ENCODE measurements around the gene ARHGEF1.

DNA sequence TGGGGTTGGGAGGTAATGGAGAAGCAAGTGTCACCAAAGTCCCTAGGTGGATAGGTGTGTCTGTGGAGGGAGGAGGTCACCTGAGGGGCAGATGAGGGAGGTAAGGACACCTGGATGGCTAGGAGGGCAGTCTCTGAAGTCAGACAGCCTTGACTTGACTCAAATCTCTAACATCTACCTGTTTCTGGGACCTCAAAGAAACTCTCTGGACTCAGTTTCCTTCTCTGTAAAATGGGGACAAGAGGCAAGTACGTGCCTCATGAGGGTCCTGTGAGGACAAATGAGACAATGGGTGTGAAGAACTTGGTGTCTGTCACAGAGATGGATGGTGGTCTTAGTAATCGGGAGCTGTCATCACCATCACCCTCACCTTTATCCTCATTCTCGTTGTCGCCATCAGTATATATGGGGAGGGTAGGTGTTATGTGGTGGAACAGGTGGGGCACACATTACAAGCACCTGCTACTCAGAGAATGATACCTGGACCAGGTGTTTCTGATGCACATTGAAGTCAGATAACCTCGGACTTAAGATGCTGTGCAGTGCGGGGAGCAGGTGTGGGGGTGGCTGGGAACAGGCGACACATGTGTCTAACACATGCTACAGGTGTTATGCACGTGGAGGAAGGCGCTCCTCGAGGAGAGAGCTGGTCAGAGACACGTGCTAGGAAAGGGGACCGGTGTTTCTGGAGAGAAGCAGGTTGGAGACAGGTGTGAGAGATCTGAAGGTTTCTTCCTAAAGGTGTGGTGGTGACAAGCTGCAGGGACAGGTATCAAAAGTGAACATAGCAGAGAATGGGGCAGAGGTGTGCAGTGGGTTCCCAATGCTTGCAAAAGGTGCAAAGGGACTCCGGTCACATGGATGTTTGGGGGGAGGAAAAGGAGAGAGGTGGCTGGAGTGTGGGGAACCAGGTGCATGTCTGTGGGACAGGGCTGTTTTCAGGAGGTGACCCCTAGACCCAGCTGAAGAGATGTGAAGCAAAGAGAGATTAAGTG, 41.5 kb downstream of the ARHGEF1 start:
- TF ChIP-seq CTCF (IDR thresholded peaks at IDR 0.05) (no peak), POLR2A (IDR thresholded peaks at IDR 0.05) (no peak)

Data from testis (tissue), 2 donors.